Measurements from ENCODE around the gene PRRX2. TPM values are rescaled to one million over a fixed set of nuclear protein-coding genes. Genes with fewer than 3 reads are reported as not detected.

The PRRX2 gene
- total and polyA plus RNA-seq, 9 donors, result 0.20 to 4.0 (median 0.77) TPM

- WGBS, 3 donors, result 6 to 16% (median 12%) methylated on average over 19 of the region's 19 CpGs
- intact Hi-C loops (cut with DNase I), result loop anchor here in 1 of 4 donors (2.0 kb wide), 1 partner anchor 71 kb away; no protein-coding TSS in a partner anchor
Measured at GRCh38 chr9:129653823-129654553, 11.5 kb upstream of the PRRX2 start.

GRCh38 chr9:129654554-129655040 lies 10.8 kb upstream of the PRRX2 start:
- intact Hi-C loops (cut with DNase I), result no loop called here
- H3K9me3 ChIP-seq, result no peaks in the 10 kb centered on the region
- WGBS, 3 donors, result 10 to 16% (median 14%) methylated on average over 20 of the region's 20 CpGs
- H3K36me3 ChIP-seq, result no peaks in the 10 kb centered on the region
- no peak for TF ChIP-seq POLR2A (IDR thresholded peaks at IDR 0.05)
- H3K27ac ChIP-seq, result peak overlapping the region in 1 of 2 donors; percentile 47
- no peaks in the 10 kb centered on the region for H3K27me3 ChIP-seq
- peaks cover 8% of the 10 kb centered on the region for H3K4me1 ChIP-seq (ENCODE audit: insufficient read depth)
- H3K4me3 ChIP-seq, result no peak overlapping the region
- peak in 1 of 5 donors; percentile 29 for DNase-seq

More at GRCh38 chr9:129653823-129654553, 11.5 kb upstream of the PRRX2 start:
- peak in 2 of 5 donors; percentile 22 to 56 for DNase-seq
- Histone ChIP-seq H3K9me3 (no peaks in the 10 kb centered on the region), H3K27ac (peak overlapping the region in 1 of 2 donors; percentile 47), H3K36me3 (no peaks in the 10 kb centered on the region), H3K4me3 (no peak overlapping the region), H3K4me1 (ENCODE audit: insufficient read depth) (peaks cover 8% of the 10 kb centered on the region), H3K27me3 (no peaks in the 10 kb centered on the region)
- TF ChIP-seq CTCF (IDR thresholded peaks at IDR 0.05) (no peak), EP300 (IDR thresholded peaks at IDR 0.05) (no peak), POLR2A (IDR thresholded peaks at IDR 0.05) (no peak)

- Histone ChIP-seq H3K36me3 (no peaks in the 10 kb centered on the region), H3K4me1 (ENCODE audit: insufficient read depth) (peaks cover 8% of the 10 kb centered on the region), H3K27ac (no peak overlapping the region), H3K9me3 (no peaks in the 10 kb centered on the region), H3K27me3 (no peaks in the 10 kb centered on the region), H3K4me3 (no peak overlapping the region)
- peak in 1 of 5 donors; percentile 15 for DNase-seq
- WGBS, 3 donors, result 50 to 66% (median 63%) methylated on average over 7 of the region's 7 CpGs
- intact Hi-C loops (cut with DNase I), result no loop called here
- TF ChIP-seq POLR2A (IDR thresholded peaks at IDR 0.05) (no peak), EP300 (IDR thresholded peaks at IDR 0.05) (no peak), CTCF (IDR thresholded peaks at IDR 0.05) (no peak)
Measured at GRCh38 chr9:129655154-129655553, 10.3 kb upstream of the PRRX2 start.

GRCh38 chr9:129655696-129656095 lies 9.8 kb upstream of the PRRX2 start:
- Histone ChIP-seq H3K9me3 (no peaks in the 10 kb centered on the region), H3K4me3 (no peak overlapping the region), H3K36me3 (no peaks in the 10 kb centered on the region), H3K27ac (no peak overlapping the region), H3K27me3 (no peaks in the 10 kb centered on the region), H3K4me1 (ENCODE audit: insufficient read depth) (peaks cover 8% of the 10 kb centered on the region)
- 79 to 82% (median 79%) methylated on average over 7 of the region's 7 CpGs for WGBS, 3 donors
- DNase-seq, result no peak
- intact Hi-C loops (cut with DNase I), result no loop called here
- no peak for TF ChIP-seq EP300 (IDR thresholded peaks at IDR 0.05)
- TF ChIP-seq CTCF (IDR thresholded peaks at IDR 0.05), result no peak
- no peak for TF ChIP-seq POLR2A (IDR thresholded peaks at IDR 0.05)

- no peak for DNase-seq
- H3K27me3 ChIP-seq, result no peaks in the 10 kb centered on the region
- TF ChIP-seq POLR2A (IDR thresholded peaks at IDR 0.05) (no peak), EP300 (IDR thresholded peaks at IDR 0.05) (no peak), CTCF (IDR thresholded peaks at IDR 0.05) (no peak)
- H3K36me3 ChIP-seq, result no peaks in the 10 kb centered on the region
- H3K4me1 ChIP-seq (ENCODE audit: insufficient read depth), result peaks cover 8% of the 10 kb centered on the region
- WGBS, 3 donors, result 72 to 79% (median 74%) methylated on average over 12 of the region's 12 CpGs
- intact Hi-C loops (cut with DNase I), result no loop called here
- H3K27ac ChIP-seq, result no peak overlapping the region
- H3K9me3 ChIP-seq, result no peaks in the 10 kb centered on the region
- H3K4me3 ChIP-seq, result no peak overlapping the region
Measured at GRCh38 chr9:129656795-129657390, 8.6 kb upstream of the PRRX2 start.
